NCI-H510A (cell line): ENCODE results near the gene R3HDM2.

Source experiments
- DNase-seq: peaks from one replicate; lab custom pipeline; 2025; lab: John Stamatoyannopoulos, UW

Gene R3HDM2

GRCh38 chr12:57430931-57431566 lies at the start of gene R3HDM2:
TSS of gene R3HDM2 (minus strand) at chr12:57431043. CDS start at chr12:57310428, 120,615 bp downstream.
- DNase-seq = peak; percentile 98

- no peak for DNase-seq
These were observed 48.7 kb upstream of the R3HDM2 start, which contains the start of gene ARHGAP9 for GRCh38 chr12:57479376-57480115. TSS of gene ARHGAP9 (minus strand) at chr12:57479866. CDS start at chr12:57479406, 460 bp downstream.

DNA sequence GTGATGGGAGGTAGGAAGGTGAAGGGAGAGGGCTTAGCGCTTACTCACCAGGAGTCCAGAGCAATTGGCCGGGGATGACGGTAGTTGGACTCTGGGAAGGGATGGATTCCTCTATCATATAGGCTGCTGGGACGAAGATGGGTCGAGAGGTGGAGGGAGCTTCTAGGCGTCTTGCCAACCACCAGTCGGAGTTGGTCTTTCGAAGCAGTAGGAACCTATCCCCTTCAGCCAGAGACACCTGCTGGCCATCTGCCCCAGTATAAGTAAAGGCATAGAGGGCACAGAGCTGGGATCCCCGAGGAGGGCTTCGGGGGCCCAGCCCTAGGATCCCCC lies 48.2 kb upstream of the R3HDM2 start:
- no peak for DNase-seq

- DNase-seq = no peak
These were observed 47.2 kb upstream of the R3HDM2 start for GRCh38 chr12:57477710-57478681.

DNA sequence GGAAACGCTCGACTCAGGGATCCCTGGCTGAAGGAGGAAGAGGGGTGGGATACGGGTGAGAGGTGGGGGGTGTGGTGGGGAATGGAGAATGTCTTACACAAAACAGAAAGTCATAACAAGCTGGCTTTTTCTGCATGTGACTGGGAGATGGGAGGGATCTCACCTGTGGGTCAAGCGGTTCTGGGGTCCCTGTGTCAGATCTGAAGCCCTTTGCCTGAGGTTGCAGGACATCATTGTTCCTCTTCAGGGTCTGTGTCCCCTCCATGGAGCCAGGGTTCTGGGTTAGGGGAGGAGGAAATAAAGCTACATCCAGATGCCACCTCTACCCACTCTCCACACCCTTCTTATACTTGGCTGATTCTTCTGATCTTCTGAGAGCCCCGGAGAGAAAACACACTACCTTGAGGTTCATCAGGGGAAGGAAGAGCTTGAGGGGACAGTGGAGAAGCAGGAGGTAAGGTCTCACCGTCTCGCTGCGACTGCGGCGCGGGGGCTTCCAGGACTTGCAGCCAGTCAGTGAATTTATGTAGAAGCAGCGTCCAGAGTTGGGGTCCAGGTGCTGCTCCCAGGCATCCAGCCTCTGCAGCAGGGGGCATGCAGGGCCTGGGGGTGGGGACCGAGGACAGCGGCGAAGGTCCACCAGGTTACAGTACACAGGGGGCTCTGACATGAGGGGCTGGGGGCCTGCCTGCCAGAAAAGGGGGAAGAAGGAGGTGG lies 46.3 kb upstream of the R3HDM2 start:
- DNase-seq = no peak

- no peak for DNase-seq
These were observed 45.5 kb upstream of the R3HDM2 start for GRCh38 chr12:57476162-57476992.

- no peak for DNase-seq
These were observed 44.7 kb upstream of the R3HDM2 start for GRCh38 chr12:57475271-57476161.

- DNase-seq = no peak
These were observed 44.0 kb upstream of the R3HDM2 start for GRCh38 chr12:57474862-57475261.

GRCh38 chr12:57474430-57474829 lies 43.6 kb upstream of the R3HDM2 start:
- no peak for DNase-seq

GRCh38 chr12:57473886-57474285 lies 43.0 kb upstream of the R3HDM2 start:
- no peak for DNase-seq

DNA sequence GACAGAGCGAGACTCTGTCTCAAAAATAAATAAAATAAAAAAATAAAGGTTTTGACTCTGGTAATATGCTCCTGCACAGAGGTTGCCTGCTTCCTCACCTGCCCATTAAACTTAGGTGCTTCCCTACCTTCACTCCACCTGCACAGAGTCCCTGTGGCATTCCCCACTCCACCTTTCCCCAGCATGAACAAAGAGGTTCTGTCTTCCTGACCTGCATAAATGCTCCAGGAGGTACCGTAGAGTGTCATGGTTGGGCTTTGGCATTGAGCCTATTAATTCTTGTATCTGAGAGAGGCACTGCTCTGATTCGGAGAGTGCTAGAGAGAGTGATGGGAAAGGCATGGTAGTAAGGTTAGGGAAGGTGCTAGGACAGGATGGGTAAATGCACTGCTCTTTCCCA lies 42.5 kb upstream of the R3HDM2 start:
- DNase-seq = no peak

DNA sequence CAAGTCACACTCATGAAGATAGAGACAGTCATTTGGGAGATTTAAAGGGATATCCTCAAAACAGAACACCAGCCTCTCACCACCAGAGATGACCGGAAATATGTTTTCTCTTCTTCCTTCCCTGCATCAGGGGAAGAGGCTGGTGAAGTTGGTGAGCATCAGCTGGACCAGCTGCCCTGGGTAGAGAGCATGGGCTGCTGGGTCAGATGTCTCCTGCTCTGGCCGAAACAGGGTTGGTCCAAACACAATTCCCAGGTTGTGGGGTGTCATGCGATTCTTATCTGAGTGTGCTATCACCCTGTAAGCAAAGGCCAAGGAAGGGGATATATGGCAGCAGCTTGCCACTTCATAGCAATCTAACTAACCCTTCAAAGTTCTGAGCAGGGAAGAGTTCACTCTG lies 41.5 kb upstream of the R3HDM2 start:
- no peak for DNase-seq

GRCh38 chr12:57471661-57472060 lies 40.8 kb upstream of the R3HDM2 start:
- DNase-seq = no peak

- no peak for DNase-seq
These were observed 40.3 kb upstream of the R3HDM2 start for GRCh38 chr12:57470970-57471656.

- DNase-seq = no peak
These were observed 39.6 kb upstream of the R3HDM2 start for GRCh38 chr12:57470286-57470969.

DNA sequence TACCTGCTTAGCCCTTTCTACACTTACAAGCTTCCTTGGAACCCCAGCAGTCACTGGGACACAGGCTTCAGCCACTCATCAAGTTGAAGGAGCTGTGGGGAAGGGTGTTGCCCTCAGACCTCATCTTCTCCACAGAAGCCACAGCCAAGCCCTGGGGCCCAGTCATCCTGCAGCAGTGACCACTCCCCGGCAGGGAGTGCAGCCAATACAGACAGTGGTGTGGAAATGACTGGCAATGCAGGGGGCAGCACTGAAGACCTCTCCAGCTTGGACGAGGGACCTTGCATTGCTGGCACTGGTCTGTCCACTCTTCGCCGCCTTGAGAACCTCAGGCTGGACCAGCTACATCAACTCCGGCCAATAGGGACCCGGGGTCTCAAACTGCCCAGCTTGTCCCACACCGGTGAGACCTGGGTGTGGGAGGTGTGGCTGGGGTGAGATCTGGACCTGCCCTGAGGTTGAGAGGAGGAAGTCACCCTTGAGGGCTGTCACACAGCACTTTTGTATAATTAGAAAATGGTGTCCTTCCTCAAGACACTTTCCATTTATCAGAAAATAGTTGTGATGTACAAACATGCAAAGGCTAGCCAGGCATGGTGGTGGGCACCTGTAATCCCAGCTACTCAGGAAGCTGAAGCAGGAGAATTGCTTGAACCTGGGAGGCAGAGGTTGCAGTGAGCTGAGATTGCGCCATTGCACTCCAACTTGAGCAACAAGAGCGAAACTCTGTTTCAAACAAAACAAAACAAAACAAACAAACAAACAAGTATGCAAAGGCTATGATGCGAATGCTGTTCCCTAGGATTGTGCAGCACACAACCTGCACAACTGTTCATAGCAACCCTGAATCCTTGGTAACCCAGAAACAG lies 38.7 kb upstream of the R3HDM2 start:
- DNase-seq = no peak

GRCh38 chr12:57467915-57468314 lies 37.1 kb upstream of the R3HDM2 start:
- no peak for DNase-seq
